GM12801 (cell line): ENCODE data around the gene PTPRG.

Experiments
- CTCF ChIP-seq: IDR thresholded peaks from one replicate; pipeline ENCODE4 v1.5.1; 2011; ENCODE audit warnings: control low read depth; ENCODE audit not compliant: insufficient read length; ENCODE audit errors: extremely low read depth

Gene PTPRG

GRCh38 chr3:62068337-62068736 is 507.0 kb downstream of the PTPRG start:
- TF ChIP-seq CTCF, result no peak

GRCh38 chr3:62070891-62071290 is 509.5 kb downstream of the PTPRG start:
- no peak for TF ChIP-seq CTCF

GRCh38 chr3:62073038-62073437 is 511.7 kb downstream of the PTPRG start:
- no peak for TF ChIP-seq CTCF

- TF ChIP-seq CTCF, result no peak
These were observed 523.2 kb downstream of the PTPRG start for GRCh38 chr3:62084558-62084957.

- no peak for TF ChIP-seq CTCF
These were observed 527.2 kb downstream of the PTPRG start for GRCh38 chr3:62088472-62089104.

- TF ChIP-seq CTCF, result no peak
These were observed 528.7 kb downstream of the PTPRG start for GRCh38 chr3:62090066-62090465.

- no peak for TF ChIP-seq CTCF
These were observed 529.1 kb downstream of the PTPRG start for GRCh38 chr3:62090519-62090918.
